ENCODE measurements around the gene ARL10. TPM values are rescaled to one million over a fixed set of nuclear protein-coding genes. Genes with fewer than 3 reads are reported as not detected.

ARL10 gene
- total RNA-seq, 3 donors from 2014 or later = 5.6 to 17.7 (median 6.6) TPM

DNA sequence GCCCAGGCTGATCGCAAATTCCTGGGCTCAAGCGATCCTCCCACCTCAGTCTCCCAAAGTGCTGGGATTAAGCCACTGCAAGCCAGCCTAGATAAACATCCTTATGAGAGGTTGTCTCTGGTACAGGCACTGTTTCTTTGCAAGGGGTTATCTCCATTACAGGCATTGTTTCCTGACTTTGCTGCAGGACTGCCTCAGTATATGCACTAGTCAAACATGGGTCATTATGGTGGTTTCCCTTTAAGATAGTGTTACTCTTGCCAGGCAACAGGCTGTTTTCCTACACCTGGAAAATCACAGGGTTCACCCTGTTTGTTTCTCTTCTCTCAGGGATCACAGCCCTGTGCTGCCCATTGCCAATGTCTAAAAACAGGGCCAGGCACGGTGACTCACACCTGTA lies 58.9 kb downstream of the ARL10 start:
- no peaks in the 10 kb centered on the region for H3K9me3 ChIP-seq
- H3K4me1 ChIP-seq = no peaks in the 10 kb centered on the region
- TF ChIP-seq POLR2AphosphoS5 (IDR thresholded peaks at IDR 0.05) (no peak), CTCF (IDR thresholded peaks at IDR 0.05) (no peak), POLR2A (IDR thresholded peaks at IDR 0.05) (no peak)
- no peaks in the 10 kb centered on the region for H3K27me3 ChIP-seq
- peak overlapping the region in 1 of 2 donors; percentile 76 for H3K27ac ChIP-seq
- no peak for DNase-seq (ENCODE audit: low spot score in 2 of 2)
- intact Hi-C loops (cut with DNase I; ENCODE audit: low total_unique reads) = no loop called here
- H3K36me3 ChIP-seq = no peaks in the 10 kb centered on the region
- no peak overlapping the region for H3K4me3 ChIP-seq

DNA sequence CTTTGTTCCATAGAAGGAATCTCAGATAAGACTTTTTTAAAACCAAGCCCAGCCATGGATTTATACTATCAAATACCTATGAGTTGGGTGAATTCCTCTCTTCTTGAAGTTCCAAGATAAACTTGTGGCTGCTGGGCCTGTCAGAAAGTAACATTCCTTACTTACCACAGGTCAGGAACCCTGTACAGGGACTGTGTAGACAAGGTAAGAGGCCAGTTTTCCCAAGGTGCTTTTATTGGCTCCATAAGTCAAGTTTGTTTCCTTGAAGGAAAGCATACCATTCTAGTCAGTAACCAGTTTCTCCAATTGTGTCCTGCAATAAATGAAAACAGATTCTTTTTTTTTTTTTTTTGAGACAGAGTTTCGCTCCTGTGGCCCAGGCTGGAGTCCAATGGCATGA lies 59.9 kb downstream of the ARL10 start:
- no peaks in the 10 kb centered on the region for H3K9me3 ChIP-seq
- intact Hi-C loops (cut with DNase I; ENCODE audit: low total_unique reads) = no loop called here
- H3K4me3 ChIP-seq = no peak overlapping the region
- no peaks in the 10 kb centered on the region for H3K36me3 ChIP-seq
- H3K27ac ChIP-seq = peak overlapping the region in 1 of 2 donors; percentile 76
- DNase-seq (ENCODE audit: low spot score in 2 of 2) = no peak
- TF ChIP-seq POLR2AphosphoS5 (IDR thresholded peaks at IDR 0.05) = no peak
- H3K27me3 ChIP-seq = no peaks in the 10 kb centered on the region
- H3K4me1 ChIP-seq = no peaks in the 10 kb centered on the region

DNA sequence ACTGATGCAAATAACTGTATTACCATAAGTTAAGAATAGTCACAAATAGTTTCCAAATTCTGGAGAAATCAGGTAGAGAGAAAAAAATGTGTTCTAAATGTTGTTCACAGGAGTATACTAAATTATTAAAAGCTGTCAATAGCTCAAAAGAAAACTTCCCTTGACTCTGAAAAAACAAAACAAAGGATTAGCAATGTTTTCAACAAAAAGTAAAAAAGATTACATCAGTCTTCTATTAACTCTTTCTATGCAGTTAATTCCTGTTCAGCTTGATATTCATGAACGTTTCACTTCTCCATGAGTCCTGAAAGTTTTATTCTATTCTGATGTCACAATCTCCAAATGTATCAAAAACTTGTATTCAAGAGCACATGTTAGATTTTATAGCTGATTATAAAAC lies 60.5 kb downstream of the ARL10 start:
- no peak for TF ChIP-seq POLR2A (IDR thresholded peaks at IDR 0.05)
- TF ChIP-seq CTCF (IDR thresholded peaks at IDR 0.05) = no peak
- no peak for TF ChIP-seq POLR2AphosphoS5 (IDR thresholded peaks at IDR 0.05)
- H3K27ac ChIP-seq = peak overlapping the region in 1 of 2 donors; percentile 76
- no peaks in the 10 kb centered on the region for H3K4me1 ChIP-seq
- intact Hi-C loops (cut with DNase I; ENCODE audit: low total_unique reads) = no loop called here
- DNase-seq (ENCODE audit: low spot score in 2 of 2) = no peak
- H3K27me3 ChIP-seq = no peaks in the 10 kb centered on the region
- H3K36me3 ChIP-seq = no peaks in the 10 kb centered on the region
- no peak overlapping the region for H3K4me3 ChIP-seq
- H3K9me3 ChIP-seq = no peaks in the 10 kb centered on the region

DNA sequence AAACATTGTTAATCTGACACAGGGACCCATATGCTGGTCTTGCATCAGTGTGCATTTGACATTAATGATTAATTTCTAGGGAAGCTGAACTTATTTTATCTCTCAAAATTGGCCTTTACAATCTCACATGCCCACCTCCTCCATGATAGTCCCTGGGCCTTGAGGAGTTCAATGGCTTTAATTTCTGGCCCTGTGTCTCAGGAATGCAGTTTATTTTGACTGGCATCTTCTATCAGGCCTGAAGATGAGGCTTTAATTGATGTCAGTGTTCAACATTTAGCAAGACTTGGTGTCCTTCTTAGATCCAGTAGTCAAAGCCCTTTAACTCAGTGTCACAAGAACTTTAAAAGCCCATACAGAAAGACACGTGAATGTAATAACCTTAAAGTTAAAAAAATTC lies 61.6 kb downstream of the ARL10 start:
- no peaks in the 10 kb centered on the region for H3K9me3 ChIP-seq
- H3K4me1 ChIP-seq = no peaks in the 10 kb centered on the region
- intact Hi-C loops (cut with DNase I; ENCODE audit: low total_unique reads) = no loop called here
- H3K27ac ChIP-seq = no peak overlapping the region
- DNase-seq (ENCODE audit: low spot score in 2 of 2) = no peak
- TF ChIP-seq POLR2AphosphoS5 (IDR thresholded peaks at IDR 0.05) (no peak), POLR2A (IDR thresholded peaks at IDR 0.05) (no peak), CTCF (IDR thresholded peaks at IDR 0.05) (no peak)
- no peak overlapping the region for H3K4me3 ChIP-seq
- no peaks in the 10 kb centered on the region for H3K36me3 ChIP-seq
- no peaks in the 10 kb centered on the region for H3K27me3 ChIP-seq

- no peaks in the 10 kb centered on the region for H3K9me3 ChIP-seq
- intact Hi-C loops (cut with DNase I; ENCODE audit: low total_unique reads) = no loop called here
- no peak for DNase-seq (ENCODE audit: low spot score in 2 of 2)
- no peaks in the 10 kb centered on the region for H3K4me1 ChIP-seq
- H3K27me3 ChIP-seq = no peaks in the 10 kb centered on the region
- no peaks in the 10 kb centered on the region for H3K36me3 ChIP-seq
- H3K4me3 ChIP-seq = no peak overlapping the region
- H3K27ac ChIP-seq = no peak overlapping the region
- TF ChIP-seq POLR2A (IDR thresholded peaks at IDR 0.05) (no peak), CTCF (IDR thresholded peaks at IDR 0.05) (no peak), POLR2AphosphoS5 (IDR thresholded peaks at IDR 0.05) (no peak)
Observed at GRCh38 chr5:176427971-176428370, 62.7 kb downstream of the ARL10 start.

DNA sequence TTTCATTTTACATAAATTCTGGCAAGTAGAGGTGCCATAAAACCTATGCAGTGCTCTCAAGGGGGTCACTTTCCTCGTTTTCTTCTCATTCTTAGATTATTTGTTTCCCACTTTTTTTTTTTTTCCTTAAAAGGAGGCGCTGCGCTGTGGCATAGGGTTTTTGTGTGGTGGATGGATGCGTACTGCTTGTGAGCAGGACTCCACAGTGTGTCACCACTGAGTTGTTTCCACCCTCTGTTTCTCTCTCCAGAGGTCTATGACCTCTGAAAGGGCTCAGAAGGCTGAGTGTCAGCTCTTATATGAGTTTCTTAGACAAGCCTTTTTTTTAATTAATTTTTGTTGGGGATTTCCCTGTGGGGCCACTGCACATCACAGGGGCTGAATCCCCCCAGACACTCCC lies 64.7 kb downstream of the ARL10 start:
- no peak overlapping the region for H3K4me3 ChIP-seq
- no peak for DNase-seq (ENCODE audit: low spot score in 2 of 2)
- no peaks in the 10 kb centered on the region for H3K36me3 ChIP-seq
- no peaks in the 10 kb centered on the region for H3K27me3 ChIP-seq
- no peak overlapping the region for H3K27ac ChIP-seq
- H3K9me3 ChIP-seq = no peaks in the 10 kb centered on the region
- no peaks in the 10 kb centered on the region for H3K4me1 ChIP-seq
- intact Hi-C loops (cut with DNase I; ENCODE audit: low total_unique reads) = no loop called here
- TF ChIP-seq POLR2A (IDR thresholded peaks at IDR 0.05) (no peak), POLR2AphosphoS5 (IDR thresholded peaks at IDR 0.05) (no peak), CTCF (IDR thresholded peaks at IDR 0.05) (no peak)

All from breast epithelium (tissue), 4 donors.